OCI-LY7 (cell line): Measurements from ENCODE around the gene RXFP3. TPM values are rescaled to one million over a fixed set of nuclear protein-coding genes. Genes with fewer than 3 reads are reported as not detected.

Source experiments
- BruUV-seq: library from RNA; stranded (reverse); fragments of 400-500 nt; replicated peaks from 2 replicates; lab custom pipeline; 2021; lab: Mats Ljungman, UMichigan
- CTCF ChIA-PET: fragments of 300-600 bp; sonication (Branson Sonifier 250); formaldehyde crosslinking; loops from one replicate; lab custom pipeline; 2022; ENCODE audit warnings: antibody characterized with exemption; ENCODE audit not compliant: unreplicated experiment; lab: Charles Lee
- POLR2A ChIA-PET: fragments of 300-600 bp; sonication (Branson Sonifier 250); formaldehyde crosslinking; loops from one replicate; lab custom pipeline; 2022; ENCODE audit warnings: antibody characterized with exemption; lab: Charles Lee
- DNase-seq: peaks from one replicate; pipeline ENCODE4 v3.0.0-alpha.2; 2015; ENCODE audit warnings: low spot score
- H2AFZ ChIP-seq: fragments of 200-600 bp; sonication (generic), shearing (Covaris generic); 2 replicates; pipeline ENCODE4 v1.6.1; 2014; ENCODE audit warnings: mild to moderate bottlenecking, antibody characterized with exemption, low read length, moderate library complexity
- H3K27ac ChIP-seq: fragments of 200-600 bp; sonication (generic); 2 replicates; pipeline ENCODE4 v1.5.1; 2014; ENCODE audit warnings: mixed run types, low read depth, mild to moderate bottlenecking, moderate library complexity, low read length, inconsistent platforms; ENCODE audit not compliant: poor library complexity, severe bottlenecking
- H3K36me3 ChIP-seq: fragments of 200-600 bp; sonication (generic); 2 replicates; pipeline ENCODE4 v1.6.1; 2014; ENCODE audit warnings: mild to moderate bottlenecking, antibody characterized with exemption, low read length, moderate library complexity, mixed read lengths; ENCODE audit not compliant: insufficient read depth
- H3K4me1 ChIP-seq: fragments of 200-600 bp; sonication (generic); 2 replicates; pipeline ENCODE4 v1.5.1; 2014; ENCODE audit warnings: mild to moderate bottlenecking, low read length; ENCODE audit not compliant: insufficient read depth, poor library complexity, severe bottlenecking
- H3K4me2 ChIP-seq: fragments of 200-600 bp; sonication (generic); 2 replicates; pipeline ENCODE4 v1.6.1; 2014; ENCODE audit warnings: mild to moderate bottlenecking, low read length
- H3K4me3 ChIP-seq: fragments of 200-600 bp; sonication (generic); 2 replicates; pipeline ENCODE4 v1.5.1; 2014; ENCODE audit warnings: mild to moderate bottlenecking, low read depth, low read length; ENCODE audit not compliant: poor library complexity, severe bottlenecking
- H3K79me2 ChIP-seq: fragments of 200-600 bp; sonication (generic); 2 replicates; pipeline ENCODE4 v1.6.1; 2016; ENCODE audit warnings: low read depth, mild to moderate bottlenecking, low read length, moderate library complexity, mixed read lengths; ENCODE audit not compliant: insufficient read depth
- H3K9me2 ChIP-seq: fragments of 200-600 bp; sonication (generic); 2 replicates; pipeline ENCODE4 v1.6.1; 2016; ENCODE audit warnings: mild to moderate bottlenecking, low read length, mixed read lengths; ENCODE audit not compliant: insufficient read depth
- H3K9me3 ChIP-seq: fragments of 200-600 bp; sonication (generic); 2 replicates; pipeline ENCODE4 v1.6.1; 2014; ENCODE audit warnings: mild to moderate bottlenecking, mixed run types, low read length, mixed read lengths
- H4K20me1 ChIP-seq: fragments of 200-600 bp; sonication (generic); 2 replicates; pipeline ENCODE4 v1.6.1; 2014; ENCODE audit warnings: mild to moderate bottlenecking, antibody characterized with exemption, low read length, moderate library complexity, mixed read lengths; ENCODE audit not compliant: insufficient read depth
- CTCF ChIP-seq: fragments of 200-600 bp; sonication (generic); conservative IDR thresholded peaks from 2 replicates; pipeline ENCODE4 v1.5.1; 2014; ENCODE audit warnings: mild to moderate bottlenecking, antibody characterized with exemption, low read length, moderate library complexity, mixed read lengths
- EZH2phosphoT487 ChIP-seq: fragments of 200-600 bp; sonication (generic); IDR thresholded peaks from 2 replicates; pipeline ENCODE4 v1.6.1; 2018; ENCODE audit warnings: low read depth, borderline replicate concordance, mild to moderate bottlenecking, mixed run types, antibody characterized with exemption, low read length, moderate library complexity, mixed read lengths
- intact Hi-C: fragments of 100-400 bp; cut with micrococcal nuclease; formaldehyde crosslinking; loops from one replicate; pipeline ENCODE4 v1.10.0; 2022; ENCODE audit not compliant: unreplicated experiment
- total RNA-seq, 2 experiments: library from RNA; depleted of rRNA in 1 of 2; stranded (reverse); fragments of >200 nt in 1 of 2; shearing (Covaris generic) in 1 of 2; gene quantifications; 2 replicates each; pipeline ENCODE4 v1.2.3, GENCODE V29; 2014 to 2022

Gene RXFP3
- total RNA-seq, 2 experiments from 2014 or later: not detected

- H3K4me2 ChIP-seq: no peak overlapping the region
- H3K4me3 ChIP-seq: no peak overlapping the region
- intact Hi-C loops: no loop called here
- H4K20me1 ChIP-seq: no peaks in the 10 kb centered on the region
- no peaks in the 10 kb centered on the region for H3K9me2 ChIP-seq
- TF ChIP-seq EZH2phosphoT487 (no peak), CTCF (no peak)
- ChIA-PET CTCF (no interaction called here), POLR2A (no interaction called here)
- no peak for DNase-seq
- H3K9me3 ChIP-seq: no peaks in the 10 kb centered on the region
- H3K79me2 ChIP-seq: no peaks in the 10 kb centered on the region
- no peak overlapping the region for H2AFZ ChIP-seq
- H3K4me1 ChIP-seq: no peaks in the 10 kb centered on the region
- H3K27ac ChIP-seq: no peak overlapping the region
- BruUV-seq: no TSS peak
- H3K36me3 ChIP-seq: no peaks in the 10 kb centered on the region
These were observed 2.3 kb downstream of the RXFP3 start for GRCh38 chr5:33938507-33938796.

- Histone ChIP-seq H3K4me3 (no peak overlapping the region), H2AFZ (no peak overlapping the region), H3K79me2 (no peaks in the 10 kb centered on the region), H3K9me3 (no peaks in the 10 kb centered on the region), H3K36me3 (no peaks in the 10 kb centered on the region), H3K27ac (no peak overlapping the region), H3K4me1 (no peaks in the 10 kb centered on the region), H3K4me2 (no peak overlapping the region), H4K20me1 (no peaks in the 10 kb centered on the region), H3K9me2 (no peaks in the 10 kb centered on the region)
- DNase-seq: no peak
- POLR2A ChIA-PET: no interaction called here
- TF ChIP-seq EZH2phosphoT487 (no peak), CTCF (no peak)
- no TSS peak for BruUV-seq
- CTCF ChIA-PET: no interaction called here
- intact Hi-C loops: no loop called here
These were observed 2.7 kb downstream of the RXFP3 start for GRCh38 chr5:33938881-33939280.

- H4K20me1 ChIP-seq: no peaks in the 10 kb centered on the region
- H3K4me2 ChIP-seq: no peak overlapping the region
- no peak overlapping the region for H2AFZ ChIP-seq
- H3K4me1 ChIP-seq: no peaks in the 10 kb centered on the region
- H3K27ac ChIP-seq: no peak overlapping the region
- POLR2A ChIA-PET: no interaction called here
- intact Hi-C loops: no loop called here
- no peaks in the 10 kb centered on the region for H3K9me3 ChIP-seq
- H3K9me2 ChIP-seq: no peaks in the 10 kb centered on the region
- H3K79me2 ChIP-seq: no peaks in the 10 kb centered on the region
- no TSS peak for BruUV-seq
- no peaks in the 10 kb centered on the region for H3K36me3 ChIP-seq
- no peak for TF ChIP-seq EZH2phosphoT487
- no peak for TF ChIP-seq CTCF
- CTCF ChIA-PET: no interaction called here
- DNase-seq: no peak
- H3K4me3 ChIP-seq: no peak overlapping the region
These were observed 3.5 kb downstream of the RXFP3 start for GRCh38 chr5:33939556-33940262.
